Measurements from ENCODE around the gene SLC25A46.
"Not testable (repeated sequence)": the region's sequence is repeated elsewhere in the genome, so short reads cannot be mapped to it uniquely, and the experiment has no call there.

The SLC25A46 gene

GRCh38 chr5:110754181-110754580 is 15.4 kb downstream of the SLC25A46 start:
- no peak for DNase-seq (ENCODE audit: low read depth in 3 of 3)

GRCh38 chr5:110757118-110757729 is 18.4 kb downstream of the SLC25A46 start:
- DNase-seq (ENCODE audit: low read depth in 3 of 3), result no peak

- DNase-seq (ENCODE audit: low read depth in 3 of 3), result no peak
Observed at GRCh38 chr5:110760158-110760557, 21.4 kb downstream of the SLC25A46 start.

GRCh38 chr5:110768138-110768860 is 29.5 kb downstream of the SLC25A46 start:
- DNase-seq (ENCODE audit: low read depth in 3 of 3), result no peak

GRCh38 chr5:110769000-110769681 is 30.3 kb downstream of the SLC25A46 start:
- no peak for DNase-seq (ENCODE audit: low read depth in 3 of 3)

GRCh38 chr5:110770286-110770685 is 31.5 kb downstream of the SLC25A46 start:
- DNase-seq (ENCODE audit: low read depth in 3 of 3), result no peak

- DNase-seq (ENCODE audit: low read depth in 3 of 3), result no peak
Observed at GRCh38 chr5:110784901-110785300, 46.1 kb downstream of the SLC25A46 start.

GRCh38 chr5:110785356-110785755 is 46.5 kb downstream of the SLC25A46 start:
- no peak for DNase-seq (ENCODE audit: low read depth in 3 of 3)

- not testable (repeated sequence) for DNase-seq (ENCODE audit: low read depth in 3 of 3)
Observed at GRCh38 chr5:110788006-110788405, 49.2 kb downstream of the SLC25A46 start.

- no peak for DNase-seq (ENCODE audit: low read depth in 3 of 3)
Observed at GRCh38 chr5:110790673-110791072, 51.9 kb downstream of the SLC25A46 start.

- DNase-seq (ENCODE audit: low read depth in 3 of 3), result no peak
Observed at GRCh38 chr5:110802998-110803397, 64.2 kb downstream of the SLC25A46 start.

- DNase-seq (ENCODE audit: low read depth in 3 of 3), result no peak
Observed at GRCh38 chr5:110803467-110804326, 64.9 kb downstream of the SLC25A46 start.

- no peak for DNase-seq (ENCODE audit: low read depth in 3 of 3)
Observed at GRCh38 chr5:110807169-110807568, 68.4 kb downstream of the SLC25A46 start.

GRCh38 chr5:110809006-110809405 is 70.2 kb downstream of the SLC25A46 start:
- DNase-seq (ENCODE audit: low read depth in 3 of 3), result no peak
